Neural progenitor cell (in vitro differentiated cells): ENCODE data around the gene SEC14L6.

Source experiments
- EZH2 ChIP-seq: fragments of 200-600 bp; sonication (generic); IDR thresholded peaks from 2 replicates; pipeline ENCODE4 v1.6.1; 2017; ENCODE audit warnings: antibody characterized with exemption, mild to moderate bottlenecking, moderate library complexity
- TF ChIP-seq, protein P1 (sequence below): fragments of 200-600 bp; sonication (generic); IDR thresholded peaks from 2 replicates; pipeline ENCODE4 v1.5.1; 2017; ENCODE audit warnings: antibody characterized with exemption, mild to moderate bottlenecking

DNA sequence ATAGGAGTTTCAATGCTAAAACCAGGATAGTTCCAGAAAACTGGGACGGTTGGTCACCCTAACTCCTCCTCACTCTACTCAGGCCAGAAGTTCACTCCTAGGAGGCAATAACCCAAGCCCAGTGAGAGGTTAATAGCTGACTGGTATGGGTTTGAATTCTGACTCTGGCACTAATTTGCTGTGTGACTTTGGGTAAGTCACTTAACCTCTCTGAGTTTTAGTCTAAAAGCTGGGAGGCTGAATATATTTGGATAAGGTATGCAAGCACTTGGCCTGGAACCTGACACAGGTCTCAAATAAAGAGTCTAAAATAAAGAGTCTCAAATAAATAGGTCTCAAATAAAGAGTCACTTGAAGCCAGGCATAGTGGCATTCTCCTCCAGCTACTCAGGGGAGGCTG lies 6.2 kb upstream of the SEC14L6 start:
- TF ChIP-seq, protein P1, sequence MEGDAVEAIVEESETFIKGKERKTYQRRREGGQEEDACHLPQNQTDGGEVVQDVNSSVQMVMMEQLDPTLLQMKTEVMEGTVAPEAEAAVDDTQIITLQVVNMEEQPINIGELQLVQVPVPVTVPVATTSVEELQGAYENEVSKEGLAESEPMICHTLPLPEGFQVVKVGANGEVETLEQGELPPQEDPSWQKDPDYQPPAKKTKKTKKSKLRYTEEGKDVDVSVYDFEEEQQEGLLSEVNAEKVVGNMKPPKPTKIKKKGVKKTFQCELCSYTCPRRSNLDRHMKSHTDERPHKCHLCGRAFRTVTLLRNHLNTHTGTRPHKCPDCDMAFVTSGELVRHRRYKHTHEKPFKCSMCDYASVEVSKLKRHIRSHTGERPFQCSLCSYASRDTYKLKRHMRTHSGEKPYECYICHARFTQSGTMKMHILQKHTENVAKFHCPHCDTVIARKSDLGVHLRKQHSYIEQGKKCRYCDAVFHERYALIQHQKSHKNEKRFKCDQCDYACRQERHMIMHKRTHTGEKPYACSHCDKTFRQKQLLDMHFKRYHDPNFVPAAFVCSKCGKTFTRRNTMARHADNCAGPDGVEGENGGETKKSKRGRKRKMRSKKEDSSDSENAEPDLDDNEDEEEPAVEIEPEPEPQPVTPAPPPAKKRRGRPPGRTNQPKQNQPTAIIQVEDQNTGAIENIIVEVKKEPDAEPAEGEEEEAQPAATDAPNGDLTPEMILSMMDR, result no peak
- no peak for TF ChIP-seq EZH2
